K562 (cell line): ENCODE measurements around the gene SKIC8.

ENCODE experiments used
- CREB1 ChIP-seq, 2 experiments: sonication (generic) in 1 of 2; formaldehyde crosslinking in 1 of 2; IDR thresholded peaks; 2 replicates each; pipeline versions ENCODE4 v1.6.1 to v1.8.0; 2012 to 2022; ENCODE audit warnings: inconsistent platforms in 1 of 2, mild to moderate bottlenecking in 1 of 2, missing genetic modification reagents in 1 of 2, moderate library complexity in 1 of 2
- MAFK ChIP-seq: IDR thresholded peaks from 2 replicates; pipeline ENCODE4 v1.6.1; 2011; ENCODE audit warnings: low read length, improper control_type of control experiment
- NFIC ChIP-seq: fragments of 450-650 bp; IDR thresholded peaks from 2 replicates; pipeline ENCODE4 v1.6.1; 2017; ENCODE audit warnings: mild to moderate bottlenecking, inconsistent platforms
- POLR3G ChIP-seq: IDR thresholded peaks from 2 replicates; pipeline ENCODE4 v1.6.1; 2011; ENCODE audit not compliant: insufficient read length, insufficient replicate concordance; ENCODE audit errors: extremely low read depth
- SMC3 ChIP-seq: conservative IDR thresholded peaks from 2 replicates; pipeline ENCODE4 v1.6.1; 2011; ENCODE audit warnings: low read depth, low read length, improper control_type of control experiment; ENCODE audit not compliant: insufficient read depth
- SRF ChIP-seq, 2 experiments: fragments of 250-450, 450-650 bp in 1 of 2; sonication (Bioruptor Pico) in 1 of 2; sonication (generic) in 1 of 2; formaldehyde crosslinking; IDR thresholded peaks; 2 replicates each; pipeline versions ENCODE4 v1.5.0 to v1.5.1; 2020 to 2022; ENCODE audit warnings: mild to moderate bottlenecking in 1 of 2, missing genetic modification reagents in 1 of 2
- STAT5B ChIP-seq: fragments of 250-450 bp; sonication (Bioruptor Pico); IDR thresholded peaks from 2 replicates; pipeline ENCODE4 v1.8.0; 2021; ENCODE audit warnings: mild to moderate bottlenecking, inconsistent platforms
- TAF1 ChIP-seq: IDR thresholded peaks from 2 replicates; pipeline ENCODE4 v1.6.1; 2011; ENCODE audit warnings: mild to moderate bottlenecking, low read length, moderate library complexity; ENCODE audit not compliant: insufficient read depth, control insufficient read depth, severe bottlenecking; ENCODE audit errors: extremely low read depth
- TBP ChIP-seq: optimal IDR thresholded peaks from 2 replicates; pipeline ENCODE3; 2011; ENCODE audit warnings: low read depth, low read length, improper control_type of control experiment
- ZNF184 ChIP-seq: sonication (generic); formaldehyde crosslinking; IDR thresholded peaks from 2 replicates; pipeline ENCODE4 v1.5.0; 2020; ENCODE audit warnings: missing genetic modification reagents
- ZNF217 ChIP-seq: sonication (generic); formaldehyde crosslinking; IDR thresholded peaks from 2 replicates; pipeline ENCODE4 v1.8.0; 2022; ENCODE audit warnings: mild to moderate bottlenecking, missing genetic modification reagents
- ZNF436 ChIP-seq: fragments of 250-450, 450-650 bp; sonication (Bioruptor Pico); formaldehyde crosslinking; IDR thresholded peaks from 2 replicates; pipeline ENCODE4 v1.7.0; 2020; ENCODE audit warnings: mild to moderate bottlenecking
- TF ChIP-seq, protein P1 (sequence below), 3 experiments: IDR thresholded peaks in 2 of 3; conservative IDR thresholded peaks in 1 of 3; 2 replicates each; pipeline ENCODE4 v1.5.1; 2011 to 2012; ENCODE audit warnings: low read length in 3 of 3, mild to moderate bottlenecking in 3 of 3, control low read depth in 2 of 3, improper control_type of control experiment in 1 of 3, inconsistent platforms in 1 of 3, low read depth in 1 of 3, mixed read lengths in 1 of 3, moderate library complexity in 1 of 3; ENCODE audit not compliant: insufficient read depth in 2 of 3

DNA sequence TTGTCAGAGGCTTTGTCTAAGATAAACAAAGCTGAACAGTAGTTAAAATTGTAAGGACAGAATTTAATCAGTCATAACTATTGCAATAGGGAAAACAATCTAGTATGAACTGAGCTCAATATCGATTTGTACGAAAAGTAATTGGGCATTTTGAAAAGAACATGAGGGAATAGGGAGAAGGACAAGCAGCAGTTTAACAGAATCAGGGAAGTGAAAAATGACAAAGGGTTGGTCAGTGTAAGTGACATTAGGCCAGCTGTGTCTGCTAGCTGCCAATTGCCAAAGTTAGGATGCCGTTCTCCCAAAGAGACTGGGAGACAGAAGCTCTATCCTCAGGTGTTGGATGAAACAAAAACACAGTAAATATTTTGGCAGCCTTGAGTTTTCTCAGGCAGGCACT, 38.3 kb downstream of the SKIC8 start:
- TF ChIP-seq SRF (CRISPR knock-in tag; IDR thresholded peaks at IDR 0.05) (no peak), NFIC (no peak), SMC3 (no peak), CREB1 (IDR thresholded peaks at IDR 0.05) (no peak), CREB1 (CRISPR knock-in tag; IDR thresholded peaks at IDR 0.05) (no peak), ZNF217 (CRISPR knock-in tag) (no peak), TBP (no peak), MAFK (no peak), POLR3G (no peak), ZNF436 (CRISPR knock-in tag) (no peak), ZNF184 (CRISPR knock-in tag) (no peak), TAF1 (no peak), STAT5B (CRISPR knock-in tag) (no peak)
- TF ChIP-seq, protein P1, sequence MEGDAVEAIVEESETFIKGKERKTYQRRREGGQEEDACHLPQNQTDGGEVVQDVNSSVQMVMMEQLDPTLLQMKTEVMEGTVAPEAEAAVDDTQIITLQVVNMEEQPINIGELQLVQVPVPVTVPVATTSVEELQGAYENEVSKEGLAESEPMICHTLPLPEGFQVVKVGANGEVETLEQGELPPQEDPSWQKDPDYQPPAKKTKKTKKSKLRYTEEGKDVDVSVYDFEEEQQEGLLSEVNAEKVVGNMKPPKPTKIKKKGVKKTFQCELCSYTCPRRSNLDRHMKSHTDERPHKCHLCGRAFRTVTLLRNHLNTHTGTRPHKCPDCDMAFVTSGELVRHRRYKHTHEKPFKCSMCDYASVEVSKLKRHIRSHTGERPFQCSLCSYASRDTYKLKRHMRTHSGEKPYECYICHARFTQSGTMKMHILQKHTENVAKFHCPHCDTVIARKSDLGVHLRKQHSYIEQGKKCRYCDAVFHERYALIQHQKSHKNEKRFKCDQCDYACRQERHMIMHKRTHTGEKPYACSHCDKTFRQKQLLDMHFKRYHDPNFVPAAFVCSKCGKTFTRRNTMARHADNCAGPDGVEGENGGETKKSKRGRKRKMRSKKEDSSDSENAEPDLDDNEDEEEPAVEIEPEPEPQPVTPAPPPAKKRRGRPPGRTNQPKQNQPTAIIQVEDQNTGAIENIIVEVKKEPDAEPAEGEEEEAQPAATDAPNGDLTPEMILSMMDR (IDR thresholded peaks at IDR 0.05 in 2 of 3, conservative IDR thresholded peaks at IDR 0.05 in 1 of 3; ENCODE audit: insufficient read depth in 2 of 3, low read depth in 1 of 3, low read length in 3 of 3) = no peak
